GM12873 (cell line): ENCODE data around the gene TMEM234.

Source experiments
- TF ChIP-seq, protein P1 (sequence below): IDR thresholded peaks from 2 replicates; pipeline ENCODE4 v1.5.1; 2012; ENCODE audit warnings: low read depth, mild to moderate bottlenecking, moderate library complexity, low read length, control low read depth; ENCODE audit not compliant: insufficient read depth; ENCODE audit errors: missing control alignments

TMEM234 gene

DNA sequence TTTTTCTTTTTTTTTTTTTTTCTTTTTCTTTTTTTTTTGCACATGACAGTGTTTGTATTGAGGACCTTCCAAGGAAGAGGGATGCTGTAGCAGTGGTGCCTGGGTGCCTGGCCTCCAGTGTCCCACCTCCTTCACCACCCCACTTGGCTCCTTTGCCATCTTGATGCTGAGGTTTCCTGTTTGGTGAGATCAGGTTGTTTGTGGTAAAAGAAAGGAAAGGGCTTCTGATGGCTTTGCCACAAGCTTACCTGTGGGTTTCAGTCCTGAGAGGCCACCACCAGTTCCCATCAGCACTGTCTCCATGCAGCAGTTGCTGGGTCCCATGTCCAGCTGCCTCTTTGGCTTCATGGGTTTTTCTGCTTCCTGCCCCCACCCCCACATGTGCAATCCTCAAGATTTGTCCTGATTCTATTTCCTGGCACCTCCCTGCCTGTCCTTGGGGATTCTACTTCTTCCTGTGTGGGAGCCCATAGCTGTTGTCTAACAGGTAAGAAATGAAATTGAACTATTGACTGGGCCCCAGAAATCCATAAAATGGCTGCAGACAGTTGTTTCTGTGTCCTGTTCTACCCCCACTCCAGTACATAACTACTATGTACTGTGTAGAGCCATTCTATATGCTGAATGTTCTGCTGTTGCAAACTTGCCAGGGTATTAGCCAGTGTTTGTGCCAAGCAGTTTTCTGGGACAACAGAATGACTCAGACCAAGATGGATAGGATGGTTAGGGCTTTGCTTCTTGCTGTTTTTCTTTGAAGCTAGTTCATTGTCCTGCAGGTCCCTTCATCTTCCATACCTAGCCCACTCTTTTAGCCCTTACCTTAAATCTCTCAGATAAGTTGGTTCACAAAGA, 26.0 kb downstream of the TMEM234 start:
- TF ChIP-seq, protein P1, sequence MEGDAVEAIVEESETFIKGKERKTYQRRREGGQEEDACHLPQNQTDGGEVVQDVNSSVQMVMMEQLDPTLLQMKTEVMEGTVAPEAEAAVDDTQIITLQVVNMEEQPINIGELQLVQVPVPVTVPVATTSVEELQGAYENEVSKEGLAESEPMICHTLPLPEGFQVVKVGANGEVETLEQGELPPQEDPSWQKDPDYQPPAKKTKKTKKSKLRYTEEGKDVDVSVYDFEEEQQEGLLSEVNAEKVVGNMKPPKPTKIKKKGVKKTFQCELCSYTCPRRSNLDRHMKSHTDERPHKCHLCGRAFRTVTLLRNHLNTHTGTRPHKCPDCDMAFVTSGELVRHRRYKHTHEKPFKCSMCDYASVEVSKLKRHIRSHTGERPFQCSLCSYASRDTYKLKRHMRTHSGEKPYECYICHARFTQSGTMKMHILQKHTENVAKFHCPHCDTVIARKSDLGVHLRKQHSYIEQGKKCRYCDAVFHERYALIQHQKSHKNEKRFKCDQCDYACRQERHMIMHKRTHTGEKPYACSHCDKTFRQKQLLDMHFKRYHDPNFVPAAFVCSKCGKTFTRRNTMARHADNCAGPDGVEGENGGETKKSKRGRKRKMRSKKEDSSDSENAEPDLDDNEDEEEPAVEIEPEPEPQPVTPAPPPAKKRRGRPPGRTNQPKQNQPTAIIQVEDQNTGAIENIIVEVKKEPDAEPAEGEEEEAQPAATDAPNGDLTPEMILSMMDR = no peak

DNA sequence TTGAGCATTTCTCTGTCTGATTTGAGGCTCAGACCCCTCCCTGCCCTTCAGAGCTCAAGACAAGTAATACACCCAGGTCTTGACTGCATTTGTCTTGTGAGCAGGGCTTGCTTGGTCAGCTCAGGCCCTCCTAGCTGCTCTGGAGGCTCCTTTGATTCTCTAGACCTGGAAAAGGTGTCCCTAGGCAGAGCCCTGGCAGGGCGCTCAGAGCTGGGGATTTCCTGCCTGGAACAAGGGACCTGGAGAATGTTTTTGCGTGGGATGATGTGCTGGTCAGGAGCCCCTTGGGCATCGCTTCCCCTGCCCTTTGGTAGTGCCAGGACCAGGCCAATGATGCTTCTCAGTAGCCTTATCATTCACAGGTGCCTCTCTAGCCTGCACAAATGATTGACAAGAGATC, 26.6 kb downstream of the TMEM234 start:
- TF ChIP-seq, protein P1 = no peak

GRCh38 chr1:32194984-32195383, 27.2 kb downstream of the TMEM234 start:
- TF ChIP-seq, protein P1 = no peak

GRCh38 chr1:32192220-32192948, 29.8 kb downstream of the TMEM234 start:
- TF ChIP-seq, protein P1 = no peak

- TF ChIP-seq, protein P1 = no peak
Measured at GRCh38 chr1:32187850-32188249, 34.3 kb downstream of the TMEM234 start.

DNA sequence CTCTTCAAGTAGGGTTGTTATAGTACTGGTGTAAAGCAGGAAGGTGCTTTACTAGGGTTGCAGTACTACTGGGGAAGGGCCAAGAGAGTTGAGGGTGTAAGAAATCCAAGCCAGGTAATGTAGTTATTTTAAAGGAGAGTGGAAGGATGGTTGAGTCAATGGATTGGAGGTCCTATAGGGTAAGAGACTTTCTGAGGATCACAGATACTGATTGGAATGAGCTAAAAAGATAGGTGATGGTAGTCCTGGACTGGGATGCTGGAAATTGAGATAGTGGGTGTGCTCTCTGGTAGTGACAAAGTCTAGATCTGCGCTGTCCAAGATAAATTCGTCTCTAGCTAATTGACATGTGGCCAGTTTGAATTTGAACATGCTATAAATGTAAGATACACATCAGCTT, 35.7 kb downstream of the TMEM234 start:
- TF ChIP-seq, protein P1 = no peak

GRCh38 chr1:32186077-32186476, 36.1 kb downstream of the TMEM234 start:
- TF ChIP-seq, protein P1 = no peak
